ENCODE measurements around the gene BLMH. TPM values are rescaled to one million over a fixed set of nuclear protein-coding genes. Genes with fewer than 3 reads are reported as not detected.

The BLMH gene
- total RNA-seq, 4 donors from 2014 or later, result 18.1 to 35.7 (median 28.1) TPM

DNA sequence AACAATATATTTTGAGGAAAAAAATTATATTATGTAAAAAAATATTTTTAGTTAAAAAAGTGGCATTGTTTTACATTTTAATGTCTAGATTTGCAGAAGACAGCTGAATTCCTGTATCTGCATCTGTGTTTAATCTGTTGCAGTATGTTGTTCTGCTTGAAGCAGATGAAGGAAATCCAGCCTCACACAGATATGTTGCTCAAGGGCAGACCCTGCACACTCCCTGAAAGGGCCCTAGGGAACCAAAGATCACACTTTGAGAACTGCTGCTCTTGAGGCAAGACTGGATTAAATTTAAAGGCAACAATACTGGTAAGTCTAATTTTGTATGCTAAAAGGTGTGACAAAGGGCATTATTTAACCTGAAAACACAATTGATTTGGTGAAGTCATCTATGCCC lies 39.8 kb downstream of the BLMH start:
- Histone ChIP-seq H3K9me3 (no peaks in the 10 kb centered on the region), H3K27me3 (no peaks in the 10 kb centered on the region), H3K4me3 (no peak overlapping the region), H3K36me3 (peaks cover 0 to 70% (median 0%) of the 10 kb centered on the region in 3 donors), H3K27ac (no peak overlapping the region), H3K4me1 (no peaks in the 10 kb centered on the region)
- no peak for DNase-seq (ENCODE audit: low spot score in 2 of 2)
- TF ChIP-seq, protein P1, sequence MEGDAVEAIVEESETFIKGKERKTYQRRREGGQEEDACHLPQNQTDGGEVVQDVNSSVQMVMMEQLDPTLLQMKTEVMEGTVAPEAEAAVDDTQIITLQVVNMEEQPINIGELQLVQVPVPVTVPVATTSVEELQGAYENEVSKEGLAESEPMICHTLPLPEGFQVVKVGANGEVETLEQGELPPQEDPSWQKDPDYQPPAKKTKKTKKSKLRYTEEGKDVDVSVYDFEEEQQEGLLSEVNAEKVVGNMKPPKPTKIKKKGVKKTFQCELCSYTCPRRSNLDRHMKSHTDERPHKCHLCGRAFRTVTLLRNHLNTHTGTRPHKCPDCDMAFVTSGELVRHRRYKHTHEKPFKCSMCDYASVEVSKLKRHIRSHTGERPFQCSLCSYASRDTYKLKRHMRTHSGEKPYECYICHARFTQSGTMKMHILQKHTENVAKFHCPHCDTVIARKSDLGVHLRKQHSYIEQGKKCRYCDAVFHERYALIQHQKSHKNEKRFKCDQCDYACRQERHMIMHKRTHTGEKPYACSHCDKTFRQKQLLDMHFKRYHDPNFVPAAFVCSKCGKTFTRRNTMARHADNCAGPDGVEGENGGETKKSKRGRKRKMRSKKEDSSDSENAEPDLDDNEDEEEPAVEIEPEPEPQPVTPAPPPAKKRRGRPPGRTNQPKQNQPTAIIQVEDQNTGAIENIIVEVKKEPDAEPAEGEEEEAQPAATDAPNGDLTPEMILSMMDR (IDR thresholded peaks at IDR 0.05), result no peak
- TF ChIP-seq EP300 (IDR thresholded peaks at IDR 0.05) (no peak), POLR2A (IDR thresholded peaks at IDR 0.05) (no peak)

DNA sequence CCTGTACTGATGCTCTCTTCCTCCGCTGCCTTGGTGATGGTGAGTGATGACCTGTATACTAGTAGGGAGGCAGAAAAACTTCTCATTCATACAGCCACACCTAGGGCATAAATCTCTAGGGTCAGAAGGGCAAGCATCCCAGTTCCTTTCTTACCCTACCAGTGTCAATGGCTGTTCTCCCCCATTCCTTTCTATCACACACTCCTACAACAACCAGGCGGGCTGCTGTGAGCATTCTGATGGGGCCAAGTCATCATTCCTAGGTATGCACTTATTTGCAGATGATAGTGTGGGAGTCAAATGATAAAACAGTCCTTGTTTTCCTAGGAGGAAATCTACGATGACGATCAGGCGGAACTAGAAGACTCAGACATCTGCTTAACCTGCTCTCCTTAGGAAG lies 42.3 kb downstream of the BLMH start:
- 94 to 96% methylated on average over 5 of the region's 5 CpGs for WGBS, 2 donors
- DNase-seq (ENCODE audit: low spot score in 2 of 2), result no peak
- Histone ChIP-seq H3K4me3 (no peak overlapping the region), H3K4me1 (no peaks in the 10 kb centered on the region), H3K27me3 (no peaks in the 10 kb centered on the region), H3K27ac (no peak overlapping the region), H3K9me3 (no peaks in the 10 kb centered on the region), H3K36me3 (peaks cover 0 to 61% (median 0%) of the 10 kb centered on the region in 3 donors)
- TF ChIP-seq POLR2A (IDR thresholded peaks at IDR 0.05), result no peak
- no peak for TF ChIP-seq EP300 (IDR thresholded peaks at IDR 0.05)
- TF ChIP-seq, protein P1 (IDR thresholded peaks at IDR 0.05), result no peak

DNA sequence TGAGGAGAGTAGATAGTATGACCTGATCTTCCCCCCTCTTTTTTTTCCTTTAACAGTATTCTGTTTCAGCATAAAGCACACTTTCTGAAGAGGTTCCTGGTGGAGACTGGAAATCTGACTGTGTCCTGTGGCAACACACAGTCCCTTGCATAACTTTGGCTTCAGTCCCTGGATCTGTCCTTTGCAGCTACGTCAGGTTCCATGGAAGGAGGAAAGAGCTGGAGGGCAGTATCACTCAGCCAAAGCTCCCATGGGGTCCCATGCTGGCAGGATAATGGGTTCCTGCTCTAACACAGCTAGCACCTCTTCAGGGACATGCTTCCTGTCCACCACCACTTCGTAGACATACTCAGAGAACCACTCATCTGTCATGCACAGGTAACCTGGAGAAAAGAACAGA lies 43.0 kb downstream of the BLMH start:
- WGBS, 2 donors, result 92 to 95% methylated on average over 2 of the region's 2 CpGs
- peaks cover 0 to 63% (median 0%) of the 10 kb centered on the region in 3 donors for H3K36me3 ChIP-seq

DNA sequence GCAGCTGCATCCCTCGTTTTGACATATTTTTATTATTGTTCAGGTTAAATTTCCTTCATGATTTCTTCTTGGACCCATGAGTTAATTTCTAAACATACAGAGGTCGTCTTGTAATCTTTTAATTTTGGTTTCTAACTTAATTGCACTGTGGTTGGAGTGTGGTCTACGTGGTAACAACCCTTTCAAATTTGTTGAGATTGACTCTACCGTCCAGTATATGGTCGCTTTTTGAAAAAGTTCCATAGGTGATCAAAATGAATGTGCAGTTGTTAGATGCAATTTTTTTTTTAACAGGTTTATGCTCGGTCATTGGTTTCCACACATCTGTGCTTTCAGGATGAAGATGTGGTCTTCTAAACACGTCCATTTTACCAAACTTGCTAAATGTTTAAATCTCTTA lies 45.3 kb downstream of the BLMH start:
- no peak overlapping the region for H3K4me3 ChIP-seq
- DNase-seq (ENCODE audit: low spot score in 2 of 2), result no peak
- no peaks in the 10 kb centered on the region for H3K9me3 ChIP-seq
- H3K36me3 ChIP-seq, result peaks cover 0 to 58% (median 0%) of the 10 kb centered on the region in 3 donors
- H3K4me1 ChIP-seq, result no peaks in the 10 kb centered on the region
- TF ChIP-seq EP300 (IDR thresholded peaks at IDR 0.05) (no peak), POLR2A (IDR thresholded peaks at IDR 0.05) (no peak)
- TF ChIP-seq, protein P1 (IDR thresholded peaks at IDR 0.05), result no peak
- peaks cover 0 to under 1% of the 10 kb centered on the region in 2 donors for H3K27me3 ChIP-seq
- H3K27ac ChIP-seq, result no peak overlapping the region
- 89 to 91% methylated on average over 7 of the region's 7 CpGs for WGBS, 2 donors

More for the DNA sequence above, 43.0 kb downstream of the BLMH start:
- Histone ChIP-seq H3K4me1 (no peaks in the 10 kb centered on the region), H3K27ac (no peak overlapping the region), H3K9me3 (no peaks in the 10 kb centered on the region), H3K27me3 (no peaks in the 10 kb centered on the region), H3K4me3 (no peak overlapping the region)
- no peak for DNase-seq (ENCODE audit: low spot score in 2 of 2)
- TF ChIP-seq, protein P1 (IDR thresholded peaks at IDR 0.05), result no peak
- TF ChIP-seq POLR2A (IDR thresholded peaks at IDR 0.05), result no peak
- TF ChIP-seq EP300 (IDR thresholded peaks at IDR 0.05), result no peak

- DNase-seq (ENCODE audit: low spot score in 2 of 2), result no peak
- H3K9me3 ChIP-seq, result no peaks in the 10 kb centered on the region
- 71 to 80% methylated on average over 4 of the region's 4 CpGs for WGBS, 2 donors
- peaks cover 0 to 8% of the 10 kb centered on the region in 2 donors for H3K27me3 ChIP-seq
- no peak overlapping the region for H3K4me3 ChIP-seq
- TF ChIP-seq EP300 (IDR thresholded peaks at IDR 0.05), result no peak
- no peaks in the 10 kb centered on the region for H3K4me1 ChIP-seq
- peaks cover 0 to 42% (median 0%) of the 10 kb centered on the region in 3 donors for H3K36me3 ChIP-seq
- no peak overlapping the region for H3K27ac ChIP-seq
Measured at GRCh38 chr17:30244853-30245385, 46.8 kb downstream of the BLMH start.
